GM12873 (cell line): ENCODE measurements around the gene PDSS2.

Source experiments
- TF ChIP-seq, protein P1 (sequence below): IDR thresholded peaks from 2 replicates; pipeline ENCODE4 v1.5.1; 2012; ENCODE audit warnings: low read depth, mild to moderate bottlenecking, moderate library complexity, low read length, control low read depth; ENCODE audit not compliant: insufficient read depth; ENCODE audit errors: missing control alignments

The PDSS2 gene

DNA sequence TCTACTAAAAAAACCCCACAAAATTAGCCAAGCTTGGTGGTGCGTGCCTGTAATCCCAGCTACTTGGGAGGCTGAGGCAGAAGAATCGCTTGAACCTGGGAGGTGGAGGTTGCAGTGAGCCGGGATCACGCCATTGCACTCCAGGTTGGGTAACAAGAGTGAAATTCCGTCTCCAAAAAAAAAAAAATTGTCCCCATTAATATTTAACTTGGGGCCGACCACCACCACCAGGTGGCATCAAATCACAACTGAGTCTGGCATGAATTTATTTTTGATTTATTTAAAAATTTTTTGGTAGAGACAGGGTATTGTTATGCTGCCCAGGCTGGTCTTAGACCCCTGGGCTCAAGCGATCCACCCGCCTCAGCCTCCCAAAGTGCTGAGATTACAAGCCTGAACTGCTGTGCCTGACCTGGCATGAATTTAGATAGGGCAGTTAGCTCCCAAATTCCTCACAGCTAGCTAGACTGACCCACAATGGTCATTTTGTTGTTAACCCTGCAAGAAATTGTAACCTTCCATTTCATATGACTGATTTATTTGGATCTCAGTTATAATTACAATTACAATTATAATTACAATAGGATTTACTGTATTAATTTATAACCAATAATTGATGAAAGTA lies 326.9 kb downstream of the PDSS2 start:
- TF ChIP-seq, protein P1, sequence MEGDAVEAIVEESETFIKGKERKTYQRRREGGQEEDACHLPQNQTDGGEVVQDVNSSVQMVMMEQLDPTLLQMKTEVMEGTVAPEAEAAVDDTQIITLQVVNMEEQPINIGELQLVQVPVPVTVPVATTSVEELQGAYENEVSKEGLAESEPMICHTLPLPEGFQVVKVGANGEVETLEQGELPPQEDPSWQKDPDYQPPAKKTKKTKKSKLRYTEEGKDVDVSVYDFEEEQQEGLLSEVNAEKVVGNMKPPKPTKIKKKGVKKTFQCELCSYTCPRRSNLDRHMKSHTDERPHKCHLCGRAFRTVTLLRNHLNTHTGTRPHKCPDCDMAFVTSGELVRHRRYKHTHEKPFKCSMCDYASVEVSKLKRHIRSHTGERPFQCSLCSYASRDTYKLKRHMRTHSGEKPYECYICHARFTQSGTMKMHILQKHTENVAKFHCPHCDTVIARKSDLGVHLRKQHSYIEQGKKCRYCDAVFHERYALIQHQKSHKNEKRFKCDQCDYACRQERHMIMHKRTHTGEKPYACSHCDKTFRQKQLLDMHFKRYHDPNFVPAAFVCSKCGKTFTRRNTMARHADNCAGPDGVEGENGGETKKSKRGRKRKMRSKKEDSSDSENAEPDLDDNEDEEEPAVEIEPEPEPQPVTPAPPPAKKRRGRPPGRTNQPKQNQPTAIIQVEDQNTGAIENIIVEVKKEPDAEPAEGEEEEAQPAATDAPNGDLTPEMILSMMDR: peak; percentile 25

DNA sequence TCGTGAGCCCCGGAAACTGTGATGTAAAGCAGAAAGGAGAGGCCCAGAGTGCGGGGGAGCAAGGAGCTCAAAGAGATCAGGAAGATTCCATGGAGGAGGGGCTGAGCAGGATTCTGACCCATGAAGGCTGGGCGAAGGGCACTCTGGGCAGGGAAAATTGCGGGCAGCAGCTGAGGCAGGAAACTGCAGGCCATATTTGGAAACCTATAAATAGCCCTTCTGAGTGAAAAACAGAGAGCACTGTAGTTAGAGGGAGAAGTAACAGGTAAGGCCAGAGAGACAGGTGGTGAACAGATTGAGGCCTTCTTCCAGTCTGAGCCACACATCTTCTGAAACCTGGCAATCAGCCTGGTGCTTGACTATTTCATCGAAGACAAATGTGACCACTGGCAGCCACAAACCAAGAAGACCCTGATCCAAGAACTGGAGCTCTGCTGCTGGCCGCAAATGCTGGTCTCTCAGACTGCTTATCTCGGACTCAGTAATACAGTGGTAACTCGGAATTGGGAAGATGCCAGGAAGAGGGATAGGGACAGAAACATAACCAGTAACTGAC lies 329.9 kb downstream of the PDSS2 start:
- TF ChIP-seq, protein P1: no peak

DNA sequence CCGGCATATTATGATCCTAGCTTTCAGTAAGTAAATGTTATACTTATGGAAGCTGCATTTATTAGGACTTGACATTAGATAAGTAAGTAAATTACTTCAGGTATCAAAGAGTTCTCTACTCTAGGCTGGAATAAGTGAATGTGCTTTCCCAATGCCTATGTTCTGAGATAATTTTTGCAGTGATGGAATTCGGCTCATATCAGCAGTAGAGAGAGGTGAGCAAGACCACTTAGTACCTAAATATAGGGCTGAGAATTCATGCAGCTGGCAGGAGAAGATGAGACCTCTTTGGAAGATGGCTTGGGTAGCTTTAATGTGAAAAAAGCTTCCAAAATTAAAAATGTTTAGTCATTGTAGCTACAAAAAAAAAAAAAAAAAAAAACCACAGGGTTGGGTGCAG lies 330.8 kb downstream of the PDSS2 start:
- TF ChIP-seq, protein P1: no peak

DNA sequence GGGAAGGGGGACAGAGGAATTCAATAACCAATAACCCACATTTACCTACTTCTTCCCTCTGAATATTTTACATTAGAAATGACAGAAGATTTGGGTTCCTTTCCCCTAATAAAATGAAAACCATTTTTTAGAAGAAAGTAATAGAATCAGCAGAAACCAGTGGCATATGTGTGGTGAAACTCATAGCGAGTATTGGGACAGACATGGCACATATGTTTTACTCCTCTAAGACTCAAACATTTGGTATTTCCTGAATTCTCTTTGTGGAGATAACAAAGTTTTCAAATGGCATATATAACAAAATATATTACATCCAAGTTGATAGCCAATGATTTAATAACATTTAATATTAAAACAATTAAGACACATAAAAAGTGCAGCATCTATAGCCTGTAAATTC lies 331.2 kb downstream of the PDSS2 start:
- TF ChIP-seq, protein P1: no peak

DNA sequence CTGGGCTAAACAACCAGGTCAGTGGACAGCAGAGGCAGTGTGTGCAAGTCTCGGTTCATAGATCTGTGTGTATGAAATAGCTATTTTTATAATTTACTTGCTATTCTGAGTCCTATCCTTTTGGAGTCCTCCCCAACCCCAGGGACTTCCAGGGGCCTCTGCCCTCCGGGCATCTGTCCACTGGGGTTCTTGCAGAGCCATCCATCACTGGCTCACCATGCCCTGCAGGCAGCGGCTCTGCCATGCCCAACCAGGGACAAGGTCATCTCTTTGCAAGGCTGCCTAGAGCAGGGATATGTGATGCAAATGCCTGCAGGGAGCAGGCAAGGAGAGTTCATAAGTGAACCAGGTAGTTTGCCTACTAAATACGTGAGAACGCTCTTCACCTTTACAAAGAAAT lies 333.6 kb downstream of the PDSS2 start:
- TF ChIP-seq, protein P1: no peak

DNA sequence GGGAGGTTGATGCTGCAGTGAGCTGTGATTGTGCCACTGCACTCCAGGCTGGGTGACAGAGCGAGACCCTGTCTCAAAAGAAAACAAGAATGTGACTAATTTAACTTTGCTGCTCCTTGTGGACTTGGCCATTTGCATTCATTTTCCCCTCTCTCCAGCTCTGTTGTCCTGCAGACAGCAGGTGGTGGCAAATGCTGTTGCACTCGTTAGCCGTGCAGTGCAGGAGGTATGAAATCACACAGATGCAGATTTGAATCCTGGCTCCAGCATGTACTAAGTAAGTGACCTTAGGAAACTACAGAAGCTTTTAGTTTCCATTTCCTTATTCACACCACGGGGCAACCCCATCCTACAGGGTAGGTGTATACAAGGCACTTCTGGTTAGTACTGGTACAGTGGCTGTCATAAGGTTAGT lies 334.4 kb downstream of the PDSS2 start:
- TF ChIP-seq, protein P1: no peak

DNA sequence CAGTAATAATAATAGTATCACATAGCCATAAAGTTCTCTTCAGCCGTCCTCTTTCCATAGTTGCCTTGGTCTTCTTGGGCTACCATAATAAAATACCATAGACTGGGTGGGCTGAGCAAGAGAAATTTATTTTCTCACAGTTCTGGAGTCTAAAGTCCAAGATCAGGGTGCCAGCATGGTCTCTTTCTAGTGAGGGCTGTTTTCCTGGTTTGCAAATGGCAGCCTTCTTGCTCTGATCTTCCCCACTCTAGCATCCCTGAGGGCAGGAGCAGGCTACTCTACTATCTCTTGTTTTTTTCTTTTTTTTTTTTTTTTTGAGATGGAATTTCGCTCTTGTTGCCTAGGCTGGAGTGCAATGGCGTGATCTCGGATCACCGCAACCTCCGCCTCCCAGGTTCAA lies 335.9 kb downstream of the PDSS2 start:
- TF ChIP-seq, protein P1: no peak
